Hepatocyte (in vitro differentiated cells): Measurements from ENCODE around the gene ATP2A2.

ENCODE experiments used
- EZH2 ChIP-seq: fragments of 200-600 bp; sonication (generic); IDR thresholded peaks from 2 replicates; pipeline ENCODE4 v1.6.1; 2016; ENCODE audit warnings: antibody characterized with exemption, mild to moderate bottlenecking, borderline replicate concordance
- TF ChIP-seq, protein P1 (sequence below): fragments of 200-600 bp; sonication (generic); IDR thresholded peaks from 2 replicates; pipeline ENCODE4 v1.5.1; 2016; ENCODE audit warnings: antibody characterized with exemption, mild to moderate bottlenecking; ENCODE audit not compliant: poor library complexity

DNA sequence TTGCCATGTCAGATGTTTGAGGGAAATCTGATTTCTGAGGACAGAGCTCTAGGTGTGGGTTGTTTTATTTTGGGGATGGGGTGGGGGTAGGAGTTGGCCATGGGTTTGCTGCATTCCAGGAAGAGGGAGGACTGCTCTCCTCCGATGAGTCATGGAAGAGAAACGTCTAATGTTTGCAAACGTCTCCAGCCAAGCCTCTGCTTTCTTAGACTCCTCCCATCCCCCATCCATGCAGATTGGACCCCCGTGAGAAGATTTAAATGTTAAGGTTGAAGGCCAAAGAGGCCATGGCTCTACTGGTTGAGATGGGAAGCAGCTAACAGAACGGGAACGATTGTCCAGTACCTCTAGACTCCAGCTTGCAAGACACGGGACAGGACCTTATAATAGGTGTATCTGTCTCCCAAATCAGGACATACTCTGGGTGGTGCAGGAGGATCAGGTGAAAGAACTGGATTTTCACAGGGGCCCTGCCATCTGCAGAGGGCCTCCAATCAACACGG is 11.4 kb upstream of the ATP2A2 start:
- TF ChIP-seq, protein P1, sequence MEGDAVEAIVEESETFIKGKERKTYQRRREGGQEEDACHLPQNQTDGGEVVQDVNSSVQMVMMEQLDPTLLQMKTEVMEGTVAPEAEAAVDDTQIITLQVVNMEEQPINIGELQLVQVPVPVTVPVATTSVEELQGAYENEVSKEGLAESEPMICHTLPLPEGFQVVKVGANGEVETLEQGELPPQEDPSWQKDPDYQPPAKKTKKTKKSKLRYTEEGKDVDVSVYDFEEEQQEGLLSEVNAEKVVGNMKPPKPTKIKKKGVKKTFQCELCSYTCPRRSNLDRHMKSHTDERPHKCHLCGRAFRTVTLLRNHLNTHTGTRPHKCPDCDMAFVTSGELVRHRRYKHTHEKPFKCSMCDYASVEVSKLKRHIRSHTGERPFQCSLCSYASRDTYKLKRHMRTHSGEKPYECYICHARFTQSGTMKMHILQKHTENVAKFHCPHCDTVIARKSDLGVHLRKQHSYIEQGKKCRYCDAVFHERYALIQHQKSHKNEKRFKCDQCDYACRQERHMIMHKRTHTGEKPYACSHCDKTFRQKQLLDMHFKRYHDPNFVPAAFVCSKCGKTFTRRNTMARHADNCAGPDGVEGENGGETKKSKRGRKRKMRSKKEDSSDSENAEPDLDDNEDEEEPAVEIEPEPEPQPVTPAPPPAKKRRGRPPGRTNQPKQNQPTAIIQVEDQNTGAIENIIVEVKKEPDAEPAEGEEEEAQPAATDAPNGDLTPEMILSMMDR: no peak
- TF ChIP-seq EZH2: no peak
